Mucosa of rectum (tissue), 2 donors: ENCODE results near the gene LAMA2.

ENCODE experiments used
- H3K27ac ChIP-seq, 2 donors: one replicate each; pipeline ENCODE4 v1.7.0; 2013; ENCODE audit warnings: inconsistent platforms in 2 of 2, low read depth in 2 of 2, low read length in 2 of 2
- H3K27me3 ChIP-seq, 2 donors: one replicate each; pipeline ENCODE4 v1.7.0; 2013; ENCODE audit warnings: low read length in 2 of 2; ENCODE audit not compliant: control insufficient read depth in 2 of 2, insufficient read depth in 2 of 2
- H3K36me3 ChIP-seq, 2 donors: one replicate each; pipeline ENCODE4 v1.7.0; 2013; ENCODE audit warnings: low read length in 2 of 2; ENCODE audit not compliant: control insufficient read depth in 2 of 2, insufficient read depth in 2 of 2
- H3K4me1 ChIP-seq, 2 donors: one replicate each; pipeline ENCODE4 v1.7.0; 2013; ENCODE audit warnings: low read length in 2 of 2, mild to moderate bottlenecking in 1 of 2; ENCODE audit not compliant: control insufficient read depth in 2 of 2, insufficient read depth in 2 of 2
- H3K4me3 ChIP-seq, 2 donors: one replicate each; pipeline ENCODE4 v1.7.0; 2013; ENCODE audit warnings: low read length in 2 of 2
- H3K9ac ChIP-seq, 2 donors: one replicate each; pipeline ENCODE4 v1.7.0; 2013; ENCODE audit warnings: low read length in 2 of 2, low read depth in 1 of 2, mild to moderate bottlenecking in 1 of 2
- H3K9me3 ChIP-seq, 2 donors: one replicate each; pipeline ENCODE4 v1.7.0; 2013; ENCODE audit warnings: low read length in 2 of 2; ENCODE audit not compliant: control insufficient read depth in 2 of 2
- donor health status: healthy.
- donor health status: Normal muscosa, but diverticular disease.

The LAMA2 gene

GRCh38 chr6:129499843-129500219 is 616.9 kb downstream of the LAMA2 start:
- Histone ChIP-seq H3K4me1 (peaks cover 0 to 5% of the 10 kb centered on the region in 2 donors), H3K27ac (no peak overlapping the region)

DNA sequence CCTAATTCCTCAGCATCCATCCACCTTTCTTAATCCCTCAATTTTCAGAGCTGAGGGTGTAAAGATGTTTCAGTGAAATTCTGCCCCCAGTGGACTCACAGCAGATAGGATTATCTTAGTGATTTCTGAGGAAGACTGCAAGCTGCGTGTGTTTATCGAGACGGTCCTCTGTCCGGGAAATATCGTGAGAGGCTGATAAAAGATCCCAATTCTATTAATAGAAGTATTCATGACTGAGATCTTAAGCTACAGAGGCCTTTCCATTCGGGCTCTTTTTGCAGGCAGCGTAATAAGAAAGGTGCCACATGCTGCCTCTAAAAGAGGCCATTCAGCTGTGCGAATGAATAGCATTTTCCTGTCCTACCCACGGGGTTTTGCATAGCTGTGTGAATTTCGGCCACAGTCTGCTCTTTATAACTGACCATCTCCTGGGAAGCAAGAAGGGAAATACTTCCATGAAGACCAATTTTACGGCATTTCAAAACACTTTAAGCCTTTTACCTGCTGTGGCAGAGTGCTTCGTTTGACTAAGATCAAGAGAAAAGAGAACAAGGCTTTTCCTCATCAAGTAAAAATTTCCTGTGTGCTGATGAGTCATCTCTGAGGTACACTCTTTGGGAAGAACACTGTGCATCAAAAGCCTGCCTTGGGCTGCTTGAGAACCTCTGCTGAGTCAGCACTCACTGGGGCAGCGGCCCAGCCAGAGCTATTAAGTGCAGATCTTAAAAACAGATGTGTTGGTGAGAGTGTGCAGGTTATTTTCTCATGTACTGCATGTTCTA is 618.2 kb downstream of the LAMA2 start:
- no peak overlapping the region for H3K27ac ChIP-seq
- H3K4me3 ChIP-seq, result no peak overlapping the region
- H3K9me3 ChIP-seq, result no peaks in the 10 kb centered on the region
- no peaks in the 10 kb centered on the region for H3K36me3 ChIP-seq
- no peaks in the 10 kb centered on the region for H3K27me3 ChIP-seq
- no peak overlapping the region for H3K9ac ChIP-seq
- peaks cover 0 to 5% of the 10 kb centered on the region in 2 donors for H3K4me1 ChIP-seq

More at GRCh38 chr6:129499843-129500219, 616.9 kb downstream of the LAMA2 start:
- no peaks in the 10 kb centered on the region for H3K9me3 ChIP-seq
- H3K27me3 ChIP-seq, result no peaks in the 10 kb centered on the region
- no peak overlapping the region for H3K9ac ChIP-seq
- H3K36me3 ChIP-seq, result no peaks in the 10 kb centered on the region
- no peak overlapping the region for H3K4me3 ChIP-seq

DNA sequence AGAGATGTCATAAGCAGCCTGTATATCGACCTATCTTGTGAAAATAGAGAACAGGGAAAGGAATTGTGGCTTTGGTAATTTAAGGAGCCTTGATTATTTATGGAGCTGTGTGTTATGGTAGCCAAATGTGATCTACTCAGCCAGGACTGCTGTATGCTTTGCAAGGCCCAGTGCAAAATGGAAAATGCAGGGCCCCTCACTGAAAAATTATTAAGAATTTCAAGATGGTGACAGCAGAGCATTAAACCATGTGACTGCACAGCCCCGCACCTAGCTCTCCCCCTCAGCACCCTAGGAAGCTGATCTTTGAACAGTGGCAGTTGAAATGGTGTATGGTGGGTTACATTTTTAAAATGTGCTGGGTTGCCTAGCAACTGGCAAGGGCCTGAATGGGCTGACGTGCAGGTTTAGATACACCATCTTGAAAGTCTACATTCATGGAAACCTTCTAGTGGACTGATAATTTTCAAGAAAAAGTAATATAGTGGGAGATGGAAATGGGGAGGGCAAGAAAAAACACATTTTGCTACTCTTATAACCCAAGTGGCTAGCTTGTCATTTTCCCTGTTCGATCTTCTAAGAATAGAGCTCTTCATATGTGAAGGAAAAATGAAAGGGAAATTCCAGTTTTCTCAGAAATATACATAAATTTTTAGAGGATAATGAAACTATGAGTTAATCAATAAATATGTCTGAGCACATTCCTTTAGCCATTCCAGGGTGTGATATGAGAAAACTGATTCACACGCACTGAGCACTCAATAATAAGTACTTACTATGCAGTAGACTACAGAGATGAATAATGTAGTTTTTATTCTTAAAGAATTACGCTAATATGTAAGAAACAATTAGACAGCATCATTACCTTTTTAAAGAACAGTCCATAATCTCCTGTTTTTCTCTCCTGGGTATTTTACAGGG is 619.1 kb downstream of the LAMA2 start:
- peaks cover 0 to 5% of the 10 kb centered on the region in 2 donors for H3K4me1 ChIP-seq
- H3K9me3 ChIP-seq, result no peaks in the 10 kb centered on the region
- no peak overlapping the region for H3K9ac ChIP-seq
- H3K4me3 ChIP-seq, result no peak overlapping the region
- H3K27me3 ChIP-seq, result no peaks in the 10 kb centered on the region
- no peak overlapping the region for H3K27ac ChIP-seq
- no peaks in the 10 kb centered on the region for H3K36me3 ChIP-seq

- no peak overlapping the region for H3K27ac ChIP-seq
- H3K36me3 ChIP-seq, result no peaks in the 10 kb centered on the region
- H3K4me3 ChIP-seq, result no peak overlapping the region
- H3K27me3 ChIP-seq, result no peaks in the 10 kb centered on the region
- peaks cover 0 to 2% of the 10 kb centered on the region in 2 donors for H3K4me1 ChIP-seq
- H3K9me3 ChIP-seq, result no peaks in the 10 kb centered on the region
- no peak overlapping the region for H3K9ac ChIP-seq
These were observed 621.5 kb downstream of the LAMA2 start for GRCh38 chr6:129504456-129504855.

- no peak overlapping the region for H3K27ac ChIP-seq
- H3K27me3 ChIP-seq, result no peaks in the 10 kb centered on the region
- no peaks in the 10 kb centered on the region for H3K36me3 ChIP-seq
- no peak overlapping the region for H3K9ac ChIP-seq
- H3K4me3 ChIP-seq, result no peak overlapping the region
- H3K9me3 ChIP-seq, result no peaks in the 10 kb centered on the region
- H3K4me1 ChIP-seq, result no peaks in the 10 kb centered on the region
These were observed 624.3 kb downstream of the LAMA2 start for GRCh38 chr6:129507059-129507807.

DNA sequence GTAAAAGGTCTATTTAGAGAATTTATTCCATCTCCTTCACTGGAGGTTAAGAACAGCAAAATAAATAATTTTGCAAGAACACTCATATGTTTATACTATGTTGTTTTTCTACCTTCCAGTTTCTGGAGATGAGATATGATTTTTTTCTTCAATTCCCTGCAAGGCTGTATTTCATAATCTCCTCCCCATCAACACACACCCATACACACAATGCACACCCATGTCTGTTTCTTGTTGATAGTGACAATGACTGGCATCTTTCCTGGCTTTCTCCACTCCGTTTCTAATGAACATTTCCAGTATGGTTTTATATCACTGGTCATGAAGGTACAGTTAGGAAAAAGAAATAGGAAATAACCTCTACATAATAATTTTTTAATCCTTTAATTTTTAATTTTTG is 624.9 kb downstream of the LAMA2 start:
- no peaks in the 10 kb centered on the region for H3K9me3 ChIP-seq
- no peaks in the 10 kb centered on the region for H3K4me1 ChIP-seq
- no peak overlapping the region for H3K4me3 ChIP-seq
- no peak overlapping the region for H3K27ac ChIP-seq
- H3K9ac ChIP-seq, result no peak overlapping the region
- H3K36me3 ChIP-seq, result no peaks in the 10 kb centered on the region
- no peaks in the 10 kb centered on the region for H3K27me3 ChIP-seq

GRCh38 chr6:129508477-129509145 is 625.7 kb downstream of the LAMA2 start:
- no peaks in the 10 kb centered on the region for H3K36me3 ChIP-seq
- H3K4me1 ChIP-seq, result no peaks in the 10 kb centered on the region
- no peak overlapping the region for H3K27ac ChIP-seq
- H3K9ac ChIP-seq, result no peak overlapping the region
- no peak overlapping the region for H3K4me3 ChIP-seq
- no peaks in the 10 kb centered on the region for H3K27me3 ChIP-seq
- no peaks in the 10 kb centered on the region for H3K9me3 ChIP-seq

DNA sequence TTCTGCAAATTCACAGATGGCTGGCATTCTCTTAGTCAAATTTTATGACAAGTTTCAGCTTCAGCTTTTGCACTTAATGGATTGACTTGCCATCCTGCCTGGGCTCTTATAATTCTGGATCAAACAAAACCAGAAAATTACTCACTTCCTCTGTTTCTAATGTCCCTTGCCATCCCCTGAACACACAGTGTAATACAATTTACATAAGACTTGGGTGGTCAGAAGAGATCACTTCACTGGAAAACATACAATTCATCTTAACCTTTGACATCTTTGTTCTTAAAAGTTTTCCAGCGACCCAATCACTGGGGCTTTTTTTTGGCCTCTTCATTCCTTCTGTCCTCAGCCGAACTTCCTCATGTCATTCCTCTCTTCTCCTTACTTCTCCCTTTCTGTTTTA is 628.0 kb downstream of the LAMA2 start:
- no peak overlapping the region for H3K27ac ChIP-seq
- no peak overlapping the region for H3K9ac ChIP-seq
- H3K9me3 ChIP-seq, result no peaks in the 10 kb centered on the region
- no peak overlapping the region for H3K4me3 ChIP-seq
- no peaks in the 10 kb centered on the region for H3K4me1 ChIP-seq
- H3K36me3 ChIP-seq, result no peaks in the 10 kb centered on the region
- H3K27me3 ChIP-seq, result no peaks in the 10 kb centered on the region

- no peaks in the 10 kb centered on the region for H3K9me3 ChIP-seq
- no peaks in the 10 kb centered on the region for H3K4me1 ChIP-seq
- no peaks in the 10 kb centered on the region for H3K36me3 ChIP-seq
- H3K4me3 ChIP-seq, result no peak overlapping the region
- no peaks in the 10 kb centered on the region for H3K27me3 ChIP-seq
- no peak overlapping the region for H3K27ac ChIP-seq
- no peak overlapping the region for H3K9ac ChIP-seq
These were observed 630.5 kb downstream of the LAMA2 start for GRCh38 chr6:129513471-129513870.
